ENCODE data around the gene PPP1R9B.

Gene PPP1R9B

GRCh38 chr17:50132104-50132794 lies 18.2 kb downstream of the PPP1R9B start:
- no peak for TF ChIP-seq CTCF (IDR thresholded peaks at IDR 0.05; ENCODE audit: low read depth, low read length)
- DNase-seq (ENCODE audit: extremely low read depth, low read depth): no peak

GRCh38 chr17:50130559-50131305 lies 19.7 kb downstream of the PPP1R9B start:
- no peak for TF ChIP-seq CTCF (IDR thresholded peaks at IDR 0.05; ENCODE audit: low read depth, low read length)
- no peak for DNase-seq (ENCODE audit: extremely low read depth, low read depth)

GRCh38 chr17:50129728-50130558 lies 20.5 kb downstream of the PPP1R9B start, which contains the start of gene SAMD14:
TSS of gene SAMD14 (minus strand) at chr17:50130160. CDS start at chr17:50124959, 5,201 bp downstream.
- no peak for DNase-seq (ENCODE audit: extremely low read depth, low read depth)
- no peak for TF ChIP-seq CTCF (IDR thresholded peaks at IDR 0.05; ENCODE audit: low read depth, low read length)

GRCh38 chr17:50129353-50129727 lies 21.1 kb downstream of the PPP1R9B start:
- no peak for TF ChIP-seq CTCF (IDR thresholded peaks at IDR 0.05; ENCODE audit: low read depth, low read length)
- DNase-seq (ENCODE audit: extremely low read depth, low read depth): no peak

GRCh38 chr17:50128441-50129352 lies 21.8 kb downstream of the PPP1R9B start:
- no peak for DNase-seq (ENCODE audit: extremely low read depth, low read depth)

More at GRCh38 chr17:50128441-50129352, 21.8 kb downstream of the PPP1R9B start:
- no peak for TF ChIP-seq CTCF (IDR thresholded peaks at IDR 0.05; ENCODE audit: low read depth, low read length)
